ENCODE results near the gene RNF212B.

DNA sequence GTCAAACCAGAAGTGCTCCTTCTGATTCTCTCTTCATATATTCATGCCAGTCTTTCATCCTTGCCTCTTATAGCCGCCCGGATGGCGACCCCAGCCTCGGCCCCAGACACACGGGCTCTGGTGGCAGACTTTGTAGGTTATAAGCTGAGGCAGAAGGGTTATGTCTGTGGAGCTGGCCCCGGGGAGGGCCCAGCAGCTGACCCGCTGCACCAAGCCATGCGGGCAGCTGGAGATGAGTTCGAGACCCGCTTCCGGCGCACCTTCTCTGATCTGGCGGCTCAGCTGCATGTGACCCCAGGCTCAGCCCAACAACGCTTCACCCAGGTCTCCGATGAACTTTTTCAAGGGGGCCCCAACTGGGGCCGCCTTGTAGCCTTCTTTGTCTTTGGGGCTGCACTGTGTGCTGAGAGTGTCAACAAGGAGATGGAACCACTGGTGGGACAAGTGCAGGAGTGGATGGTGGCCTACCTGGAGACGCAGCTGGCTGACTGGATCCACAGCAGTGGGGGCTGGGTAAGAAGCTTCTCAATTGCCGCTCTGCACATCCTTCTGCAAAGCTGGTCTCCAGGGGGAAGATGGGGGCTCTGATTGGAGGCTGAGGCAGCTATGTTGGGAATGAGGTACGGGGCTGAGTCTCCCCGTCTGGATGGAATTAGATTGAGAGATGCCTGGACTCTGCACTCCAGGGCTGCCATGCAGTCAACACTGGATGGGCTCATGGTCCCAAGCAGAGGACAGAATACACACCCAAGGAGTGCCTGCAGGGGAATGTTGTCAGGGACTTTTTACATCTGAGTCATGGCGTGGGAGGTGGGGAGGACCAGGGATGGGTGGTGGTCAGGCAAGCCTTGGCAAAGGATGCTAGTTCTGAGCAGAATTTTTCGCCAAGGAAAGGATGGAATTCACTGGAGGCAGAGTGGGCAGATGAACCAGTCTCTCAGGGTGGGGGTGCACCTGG is 70.2 kb downstream of the RNF212B start:
- TF ChIP-seq, protein P1, sequence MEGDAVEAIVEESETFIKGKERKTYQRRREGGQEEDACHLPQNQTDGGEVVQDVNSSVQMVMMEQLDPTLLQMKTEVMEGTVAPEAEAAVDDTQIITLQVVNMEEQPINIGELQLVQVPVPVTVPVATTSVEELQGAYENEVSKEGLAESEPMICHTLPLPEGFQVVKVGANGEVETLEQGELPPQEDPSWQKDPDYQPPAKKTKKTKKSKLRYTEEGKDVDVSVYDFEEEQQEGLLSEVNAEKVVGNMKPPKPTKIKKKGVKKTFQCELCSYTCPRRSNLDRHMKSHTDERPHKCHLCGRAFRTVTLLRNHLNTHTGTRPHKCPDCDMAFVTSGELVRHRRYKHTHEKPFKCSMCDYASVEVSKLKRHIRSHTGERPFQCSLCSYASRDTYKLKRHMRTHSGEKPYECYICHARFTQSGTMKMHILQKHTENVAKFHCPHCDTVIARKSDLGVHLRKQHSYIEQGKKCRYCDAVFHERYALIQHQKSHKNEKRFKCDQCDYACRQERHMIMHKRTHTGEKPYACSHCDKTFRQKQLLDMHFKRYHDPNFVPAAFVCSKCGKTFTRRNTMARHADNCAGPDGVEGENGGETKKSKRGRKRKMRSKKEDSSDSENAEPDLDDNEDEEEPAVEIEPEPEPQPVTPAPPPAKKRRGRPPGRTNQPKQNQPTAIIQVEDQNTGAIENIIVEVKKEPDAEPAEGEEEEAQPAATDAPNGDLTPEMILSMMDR (IDR thresholded peaks at IDR 0.05; ENCODE audit: low read depth, low read length), result no peak
- TF ChIP-seq POLR2A (IDR thresholded peaks at IDR 0.05; ENCODE audit: extremely low read depth, insufficient read length), result no peak
- TF ChIP-seq, protein P2, sequence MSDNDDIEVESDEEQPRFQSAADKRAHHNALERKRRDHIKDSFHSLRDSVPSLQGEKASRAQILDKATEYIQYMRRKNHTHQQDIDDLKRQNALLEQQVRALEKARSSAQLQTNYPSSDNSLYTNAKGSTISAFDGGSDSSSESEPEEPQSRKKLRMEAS (IDR thresholded peaks at IDR 0.05; ENCODE audit: low read depth, low read length), result no peak
